ENCODE measurements around the gene PPP1R16B.

DNA sequence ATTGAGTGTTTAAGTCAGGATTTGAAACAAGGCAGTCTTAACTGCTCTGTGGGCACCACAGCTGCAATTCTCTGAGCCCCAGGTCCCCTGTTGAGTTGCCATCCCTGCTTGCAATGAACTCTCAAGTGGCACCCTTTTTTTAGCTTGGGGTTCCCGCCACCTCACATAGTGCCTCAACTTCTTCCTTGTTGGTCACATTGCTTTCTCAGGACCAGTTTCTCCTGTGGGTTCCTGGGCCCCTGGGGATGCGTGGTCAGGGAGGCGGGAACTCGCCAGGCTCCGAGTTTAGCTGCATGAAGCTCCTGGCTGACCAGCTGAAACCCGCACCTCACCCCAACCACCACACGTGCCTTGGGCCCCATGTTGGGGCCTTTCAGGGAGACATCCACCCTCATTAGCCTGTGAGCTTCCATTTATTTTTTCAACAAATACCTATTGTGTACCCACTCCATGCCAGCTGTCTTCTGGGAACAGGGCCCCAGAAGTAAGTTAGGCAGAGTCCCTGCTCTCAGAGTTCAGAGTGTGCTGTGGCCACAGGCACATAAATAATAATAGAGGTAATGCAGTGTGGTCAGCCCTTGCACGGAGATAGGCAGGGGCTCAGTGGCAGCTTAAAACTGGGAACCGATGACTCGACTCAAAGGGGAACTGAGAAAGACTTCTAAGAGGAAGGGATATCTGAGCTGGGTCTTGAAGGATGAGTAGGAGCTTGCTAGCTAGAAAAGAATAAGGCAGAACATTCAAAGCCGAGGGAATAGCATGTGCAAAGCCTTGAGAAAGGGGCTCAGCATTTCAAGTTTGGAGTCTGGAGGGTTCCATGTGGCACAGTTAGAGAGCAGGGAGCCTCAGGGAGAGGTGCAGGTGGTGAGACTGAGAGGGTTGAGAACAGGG lies 86.8 kb downstream of the PPP1R16B start:
- no peak for TF ChIP-seq YY1 (IDR thresholded peaks at IDR 0.05; ENCODE audit: insufficient read depth, insufficient read length)
- no peak for TF ChIP-seq SUZ12 (IDR thresholded peaks at IDR 0.05; ENCODE audit: extremely low read depth, insufficient read depth, insufficient read length)

Data from NT2/D1 (cell line).